ENCODE data around the gene PLEKHA7.

PLEKHA7 gene

DNA sequence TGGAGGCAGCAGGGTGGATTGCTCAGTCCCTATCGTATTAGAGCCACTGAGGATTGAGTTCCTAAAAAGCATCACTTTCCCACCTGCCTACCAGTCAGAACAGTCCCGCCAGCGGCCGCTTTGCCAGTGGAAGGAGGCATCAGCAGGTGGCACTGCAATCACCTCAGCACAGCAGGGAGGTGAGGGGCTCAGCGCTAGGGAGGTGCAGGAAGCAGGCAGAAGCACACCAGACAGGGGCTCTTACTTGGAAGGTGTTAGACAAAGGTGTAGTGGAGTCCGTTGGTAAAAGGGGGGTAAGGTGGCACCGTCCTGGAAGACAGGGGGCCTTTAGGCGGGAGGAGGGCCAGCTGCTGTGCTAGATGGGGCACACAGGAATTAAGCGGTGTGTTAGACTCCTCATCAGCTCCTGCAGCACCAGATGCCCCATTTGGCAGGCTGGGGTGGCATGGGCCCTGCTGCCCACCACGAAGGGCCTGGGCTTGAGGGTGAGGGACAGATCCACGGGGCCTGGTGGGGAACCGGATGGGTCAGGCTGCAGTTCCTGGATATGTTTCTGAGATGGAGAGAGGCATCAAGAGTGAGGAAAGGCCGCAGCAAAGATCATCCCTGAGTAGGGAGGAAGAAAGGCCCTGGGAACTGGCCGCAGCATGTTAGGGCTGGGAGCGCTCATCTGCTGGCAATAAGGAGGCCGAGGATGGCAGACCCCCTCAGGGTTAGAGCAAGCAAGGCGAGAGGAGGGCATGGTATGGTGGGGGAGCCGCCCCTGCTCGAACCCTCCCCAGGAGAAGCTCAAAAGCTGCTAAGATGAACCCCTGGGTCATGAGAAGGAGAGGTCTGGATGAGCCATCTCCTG lies 233.3 kb downstream of the PLEKHA7 start:
- DNase-seq (ENCODE audit: insufficient read length, low spot score) (no peak), FAIRE-seq (no peak)
- TF ChIP-seq POLR2A (IDR thresholded peaks at IDR 0.05; ENCODE audit: low read depth, low read length) (no peak), TAF1 (IDR thresholded peaks at IDR 0.05; ENCODE audit: low read depth, low read length) (no peak)

DNA sequence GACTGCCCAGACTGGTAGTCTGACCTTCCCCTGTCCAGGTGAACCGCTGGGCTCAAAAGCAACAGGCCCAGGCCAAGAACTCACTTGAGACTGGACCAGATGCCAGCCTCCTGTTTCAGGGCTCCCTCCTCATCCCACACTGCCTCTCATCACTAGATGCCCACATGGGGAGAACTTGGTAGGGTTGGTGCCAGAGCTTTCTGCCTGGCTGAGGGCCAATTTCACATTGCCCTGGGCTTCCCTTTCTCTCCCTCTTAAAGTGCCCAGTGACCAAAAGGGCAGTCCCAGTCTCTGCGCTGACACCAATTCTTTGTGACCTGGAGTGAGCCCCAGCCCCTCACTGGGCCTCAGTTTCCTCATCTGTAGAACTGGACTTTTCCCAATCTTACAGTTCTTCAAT lies 234.1 kb downstream of the PLEKHA7 start:
- no peak for FAIRE-seq
- DNase-seq (ENCODE audit: insufficient read length, low spot score): no peak
- TF ChIP-seq POLR2A (IDR thresholded peaks at IDR 0.05; ENCODE audit: low read depth, low read length): no peak
- TF ChIP-seq POU2F2 (IDR thresholded peaks at IDR 0.05; ENCODE audit: low read depth, low read length): no peak

DNA sequence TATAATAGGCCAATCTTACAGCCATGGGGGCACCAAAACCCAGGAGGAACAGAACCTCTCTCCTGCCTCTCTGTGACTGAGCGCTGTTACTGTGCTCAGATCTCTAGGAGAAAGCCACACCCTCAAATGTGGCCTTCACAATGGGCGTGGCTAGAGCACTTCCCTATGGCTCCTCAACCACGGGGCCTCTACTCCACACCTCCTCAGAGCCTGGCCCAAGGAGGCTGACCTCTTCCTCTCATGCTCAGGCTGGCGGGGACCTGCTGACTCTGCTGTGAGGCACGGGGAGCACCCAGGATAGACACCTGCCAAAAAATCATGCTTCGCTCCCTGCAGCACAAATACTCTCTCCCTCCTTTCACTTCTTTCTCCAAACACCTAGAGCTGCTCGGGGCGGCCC lies 234.8 kb downstream of the PLEKHA7 start:
- DNase-seq (ENCODE audit: insufficient read length, low spot score): no peak
- TF ChIP-seq POLR2A (IDR thresholded peaks at IDR 0.05; ENCODE audit: low read depth, low read length) (no peak), PAX5 (IDR thresholded peaks at IDR 0.05; ENCODE audit: insufficient read depth, low read length, severe bottlenecking) (no peak), TAF1 (IDR thresholded peaks at IDR 0.05; ENCODE audit: low read depth, low read length) (no peak), SPI1 (IDR thresholded peaks at IDR 0.05; ENCODE audit: low read depth, low read length) (no peak), POLR2AphosphoS5 (IDR thresholded peaks at IDR 0.05; ENCODE audit: low read depth, low read length) (no peak), POU2F2 (IDR thresholded peaks at IDR 0.05; ENCODE audit: low read depth, low read length) (no peak)
- no peak for FAIRE-seq

DNA sequence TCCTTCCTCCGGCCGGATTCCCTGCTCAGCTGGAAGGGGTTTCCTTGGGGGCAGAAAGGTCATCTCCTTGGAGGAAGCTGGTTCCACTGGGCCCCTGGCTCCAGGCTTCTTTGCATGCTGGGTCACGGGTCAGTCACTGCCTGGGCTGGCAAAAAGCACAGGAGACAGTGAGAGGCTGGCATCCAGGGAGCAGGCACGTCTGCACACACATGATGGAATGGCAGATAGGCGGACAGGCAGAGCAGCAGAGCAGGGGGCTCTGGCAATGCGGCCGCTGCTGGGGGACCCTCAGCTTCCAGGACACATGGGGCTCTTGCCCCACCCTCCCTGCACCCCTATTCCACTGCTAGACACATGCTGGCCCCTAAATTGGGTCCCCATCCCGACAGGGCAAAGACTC lies 235.3 kb downstream of the PLEKHA7 start:
- FAIRE-seq (no peak), DNase-seq (ENCODE audit: insufficient read length, low spot score) (no peak)
- TF ChIP-seq TAF1 (IDR thresholded peaks at IDR 0.05; ENCODE audit: low read depth, low read length): no peak
- TF ChIP-seq SPI1 (IDR thresholded peaks at IDR 0.05; ENCODE audit: low read depth, low read length): no peak
- TF ChIP-seq POLR2AphosphoS5 (IDR thresholded peaks at IDR 0.05; ENCODE audit: low read depth, low read length): no peak
- TF ChIP-seq PAX5 (IDR thresholded peaks at IDR 0.05; ENCODE audit: insufficient read depth, low read length, severe bottlenecking): no peak
- TF ChIP-seq POU2F2 (IDR thresholded peaks at IDR 0.05; ENCODE audit: low read depth, low read length): no peak
- TF ChIP-seq POLR2A (IDR thresholded peaks at IDR 0.05; ENCODE audit: low read depth, low read length): no peak

DNA sequence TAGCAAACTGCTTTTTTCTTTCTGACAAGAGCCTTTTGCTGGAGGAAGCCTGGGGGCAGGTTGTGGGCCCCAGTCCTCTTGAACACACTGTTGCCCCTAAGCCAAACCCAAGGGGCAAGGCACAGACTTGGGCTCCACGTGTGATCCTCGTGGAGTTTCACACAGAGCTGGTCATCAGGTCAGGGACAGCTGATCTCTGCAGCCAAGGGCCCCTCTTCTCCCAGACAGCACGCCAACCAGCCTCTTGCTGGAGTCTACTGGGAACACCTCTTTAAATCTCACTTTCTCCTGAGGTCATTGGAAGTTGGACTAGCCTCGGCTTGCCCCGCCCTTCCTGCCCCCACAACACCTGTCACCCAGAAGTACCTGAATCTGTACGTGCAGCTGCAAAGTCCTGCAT lies 235.9 kb downstream of the PLEKHA7 start:
- DNase-seq (ENCODE audit: insufficient read length, low spot score) (no peak), FAIRE-seq (no peak)
- TF ChIP-seq TAF1 (IDR thresholded peaks at IDR 0.05; ENCODE audit: low read depth, low read length) (no peak), SPI1 (IDR thresholded peaks at IDR 0.05; ENCODE audit: low read depth, low read length) (no peak), PAX5 (IDR thresholded peaks at IDR 0.05; ENCODE audit: insufficient read depth, low read length, severe bottlenecking) (no peak)

DNA sequence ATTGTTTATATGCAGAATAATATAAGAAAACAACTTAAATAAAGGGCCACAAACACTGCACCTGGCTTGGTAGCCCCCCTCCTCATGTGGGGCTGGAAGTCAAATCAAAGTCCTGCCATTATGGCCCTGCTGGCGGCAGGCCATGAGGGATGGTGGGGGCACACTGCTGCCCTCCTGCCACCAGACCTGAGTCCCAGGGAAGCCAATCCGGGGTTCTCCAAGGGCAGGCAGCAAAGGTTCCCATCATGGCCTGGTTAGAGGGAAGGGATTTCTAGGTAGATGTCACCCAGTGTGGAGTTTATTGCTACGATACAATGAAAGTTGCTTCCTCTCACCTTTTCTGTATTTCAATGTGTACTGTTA lies 236.6 kb downstream of the PLEKHA7 start:
- no peak for DNase-seq (ENCODE audit: insufficient read length, low spot score)
- no peak for FAIRE-seq
- no peak for TF ChIP-seq TAF1 (IDR thresholded peaks at IDR 0.05; ENCODE audit: low read depth, low read length)
- TF ChIP-seq POLR2A (IDR thresholded peaks at IDR 0.05; ENCODE audit: low read depth, low read length): no peak
- no peak for TF ChIP-seq POLR2AphosphoS5 (IDR thresholded peaks at IDR 0.05; ENCODE audit: low read depth, low read length)
- no peak for TF ChIP-seq SPI1 (IDR thresholded peaks at IDR 0.05; ENCODE audit: low read depth, low read length)
- TF ChIP-seq PAX5 (IDR thresholded peaks at IDR 0.05; ENCODE audit: insufficient read depth, low read length, severe bottlenecking): no peak
- TF ChIP-seq POU2F2 (IDR thresholded peaks at IDR 0.05; ENCODE audit: low read depth, low read length): no peak

DNA sequence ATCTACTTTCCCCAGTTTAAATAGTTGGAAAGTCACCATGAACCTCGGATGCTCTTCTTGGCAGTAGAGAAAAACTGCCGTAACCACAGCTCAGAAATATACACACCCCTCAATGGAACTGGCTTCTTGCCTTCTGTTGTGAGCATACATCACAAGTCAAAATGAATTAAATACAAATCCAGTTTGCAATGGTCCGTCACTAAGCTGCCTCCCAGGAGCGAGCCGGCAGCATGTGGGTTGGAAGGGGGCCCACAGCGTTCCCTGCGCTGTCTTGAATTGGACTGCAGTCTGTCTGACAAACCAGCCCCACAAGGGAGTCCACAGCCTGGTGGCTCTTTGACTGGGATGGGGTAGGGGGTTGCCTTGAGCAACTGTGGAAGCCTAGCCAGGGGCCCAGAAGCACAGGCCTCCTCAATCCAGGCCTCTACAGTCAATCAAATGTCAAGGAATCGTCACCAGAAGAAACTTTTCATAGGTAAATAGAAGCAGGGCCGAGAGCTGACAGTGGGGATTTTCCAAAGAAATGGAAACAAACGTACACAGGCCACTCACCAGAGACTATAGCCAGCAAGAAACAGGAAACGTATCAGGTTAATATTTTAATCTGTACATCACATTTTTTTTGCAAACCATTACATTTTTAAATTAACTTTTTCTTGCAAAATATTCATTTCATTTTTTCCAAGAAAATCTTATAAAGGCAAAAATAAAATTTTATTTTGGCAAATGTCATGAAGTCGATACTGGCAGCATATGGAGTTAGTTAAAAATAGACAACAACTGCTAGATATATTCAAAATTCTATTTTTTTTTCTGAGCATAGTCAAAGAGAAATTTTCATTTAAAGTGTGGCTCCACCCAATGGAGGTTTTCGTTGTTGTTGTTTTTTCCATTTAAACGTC lies 237.3 kb downstream of the PLEKHA7 start:
- TF ChIP-seq POLR2A (IDR thresholded peaks at IDR 0.05; ENCODE audit: low read depth, low read length) (no peak), SPI1 (IDR thresholded peaks at IDR 0.05; ENCODE audit: low read depth, low read length) (no peak), POLR2AphosphoS5 (IDR thresholded peaks at IDR 0.05; ENCODE audit: low read depth, low read length) (no peak), TAF1 (IDR thresholded peaks at IDR 0.05; ENCODE audit: low read depth, low read length) (no peak), PAX5 (IDR thresholded peaks at IDR 0.05; ENCODE audit: insufficient read depth, low read length, severe bottlenecking) (no peak), POU2F2 (IDR thresholded peaks at IDR 0.05; ENCODE audit: low read depth, low read length) (no peak)
- FAIRE-seq (no peak), DNase-seq (ENCODE audit: insufficient read length, low spot score) (no peak)

DNA sequence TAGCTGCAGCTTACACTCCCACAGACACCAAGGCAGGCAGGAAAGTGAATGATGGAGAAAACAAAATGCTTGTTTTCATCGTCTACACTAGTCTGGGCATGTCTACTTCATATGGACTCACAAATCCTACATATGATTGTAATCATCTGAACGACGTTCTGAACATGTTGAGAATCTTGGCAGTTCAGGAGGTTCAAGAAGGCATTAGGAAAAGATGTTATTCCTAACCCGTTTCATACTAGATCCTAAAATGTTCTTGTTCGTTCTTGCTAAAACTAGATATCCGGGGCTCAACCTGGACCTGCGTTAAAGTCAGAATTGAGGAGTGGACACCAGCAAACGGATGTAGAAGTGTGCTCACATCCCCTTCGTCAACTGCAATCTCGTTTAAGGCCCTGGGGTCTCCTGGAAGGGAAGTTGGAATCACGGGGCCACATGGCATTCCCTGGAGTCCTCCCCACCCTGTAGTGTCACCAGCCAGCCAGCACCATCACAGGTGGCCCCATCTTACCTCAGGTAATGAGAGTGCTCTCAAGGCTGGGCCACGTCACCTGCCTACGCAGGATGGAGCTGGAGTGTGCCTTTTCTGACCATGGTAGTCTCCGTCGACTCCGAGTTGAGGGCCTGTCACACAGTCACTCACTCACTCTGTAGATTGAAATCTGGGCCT lies 238.5 kb downstream of the PLEKHA7 start:
- no peak for TF ChIP-seq POLR2A (IDR thresholded peaks at IDR 0.05; ENCODE audit: low read depth, low read length)
- no peak for TF ChIP-seq TAF1 (IDR thresholded peaks at IDR 0.05; ENCODE audit: low read depth, low read length)
- no peak for TF ChIP-seq POU2F2 (IDR thresholded peaks at IDR 0.05; ENCODE audit: low read depth, low read length)
- TF ChIP-seq POLR2AphosphoS5 (IDR thresholded peaks at IDR 0.05; ENCODE audit: low read depth, low read length): no peak
- TF ChIP-seq SPI1 (IDR thresholded peaks at IDR 0.05; ENCODE audit: low read depth, low read length): no peak
- no peak for TF ChIP-seq PAX5 (IDR thresholded peaks at IDR 0.05; ENCODE audit: insufficient read depth, low read length, severe bottlenecking)
- DNase-seq (ENCODE audit: insufficient read length, low spot score): no peak
- FAIRE-seq: no peak

DNA sequence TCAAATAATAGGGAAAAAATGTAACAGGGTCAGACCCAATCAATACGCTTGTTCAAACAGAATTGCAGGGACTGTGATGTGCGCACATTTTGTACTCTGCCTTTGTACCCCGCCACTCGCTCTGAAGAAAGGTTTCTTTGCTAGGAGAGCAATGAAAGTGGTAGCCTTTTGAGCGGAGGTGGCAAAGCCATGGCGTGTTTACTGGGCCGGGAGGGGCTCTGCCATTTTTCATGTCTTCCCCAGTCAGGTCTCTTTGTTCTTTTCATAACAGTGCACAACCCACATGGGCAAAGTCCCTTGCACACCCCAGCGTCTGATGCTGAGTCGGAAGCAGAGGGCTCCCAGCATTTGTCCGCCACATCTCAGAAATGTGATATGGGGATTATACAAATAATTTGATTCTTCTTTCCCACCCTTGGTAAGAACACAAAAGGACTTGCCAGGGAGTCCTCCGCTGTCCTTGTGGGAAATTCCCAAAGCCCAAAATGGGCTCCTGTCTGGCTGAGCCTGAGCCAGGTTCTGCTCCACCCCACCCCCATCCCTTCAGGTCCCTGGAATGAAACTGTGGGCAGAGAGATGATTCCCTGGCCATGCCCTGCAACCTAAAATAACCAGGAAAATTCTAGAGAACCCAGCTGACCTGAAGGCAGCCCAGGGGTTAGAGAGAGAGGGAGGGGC lies 239.1 kb downstream of the PLEKHA7 start:
- no peak for FAIRE-seq
- no peak for DNase-seq (ENCODE audit: insufficient read length, low spot score)
- TF ChIP-seq POLR2A (IDR thresholded peaks at IDR 0.05; ENCODE audit: low read depth, low read length): no peak
- no peak for TF ChIP-seq TAF1 (IDR thresholded peaks at IDR 0.05; ENCODE audit: low read depth, low read length)
- TF ChIP-seq PAX5 (IDR thresholded peaks at IDR 0.05; ENCODE audit: insufficient read depth, low read length, severe bottlenecking): no peak

Measured in GM12891 (cell line).